AG20443 (cell line): ENCODE measurements around the gene ACSF3.

Source experiments
- DNase-seq: peaks from one replicate; pipeline ENCODE4 v3.0.0; 2012; ENCODE audit warnings: low spot score, mixed read lengths

Gene ACSF3

GRCh38 chr16:89190150-89190958, 96.7 kb downstream of the ACSF3 start:
- no peak for DNase-seq

GRCh38 chr16:89191033-89191900, 97.6 kb downstream of the ACSF3 start:
- no peak for DNase-seq

GRCh38 chr16:89191901-89192185, 98.2 kb downstream of the ACSF3 start:
- DNase-seq = no peak

GRCh38 chr16:89192186-89192955, 98.7 kb downstream of the ACSF3 start:
- peak; percentile 66 for DNase-seq

GRCh38 chr16:89192956-89193575, 99.4 kb downstream of the ACSF3 start:
- DNase-seq = peak; percentile 85

GRCh38 chr16:89193576-89194293, 100.1 kb downstream of the ACSF3 start:
- DNase-seq = no peak

GRCh38 chr16:89194340-89195311, 101.0 kb downstream of the ACSF3 start:
- no peak for DNase-seq

GRCh38 chr16:89195521-89196171, 102.0 kb downstream of the ACSF3 start:
- DNase-seq = no peak

- no peak for DNase-seq
Measured at GRCh38 chr16:89197033-89197632, 103.5 kb downstream of the ACSF3 start.

GRCh38 chr16:89197633-89198416, 104.2 kb downstream of the ACSF3 start:
- DNase-seq = no peak

GRCh38 chr16:89198417-89199240, 105.0 kb downstream of the ACSF3 start:
- DNase-seq = no peak

- DNase-seq = no peak
Measured at GRCh38 chr16:89199241-89200123, 105.8 kb downstream of the ACSF3 start.

- DNase-seq = no peak
Measured at GRCh38 chr16:89200124-89200849, 106.6 kb downstream of the ACSF3 start, which contains the start of gene SLC22A31. Gene SLC22A31, minus strand, starts transcription at chr16:89200537. Its CDS starts 36 bp downstream, at chr16:89200501.

- no peak for DNase-seq
Measured at GRCh38 chr16:89200850-89201411, 107.3 kb downstream of the ACSF3 start.
